MM.1S (cell line): ENCODE results near the gene LKAAEAR1.

ENCODE experiments used
- DNase-seq: peaks from one replicate; pipeline ENCODE4 v3.0.0-alpha.2; 2015
- H2AFZ ChIP-seq: fragments of 300-600 bp; sonication (generic); 2 replicates; pipeline ENCODE4 v1.6.0; 2016; ENCODE audit warnings: antibody characterized with exemption, low read length
- H3F3A ChIP-seq: fragments of 300-600 bp; sonication (generic); 2 replicates; pipeline ENCODE4 v1.6.1; 2016; ENCODE audit warnings: mild to moderate bottlenecking, antibody characterized with exemption, low read length, moderate library complexity, mixed read lengths; ENCODE audit not compliant: insufficient read depth
- H3K27ac ChIP-seq: fragments of 300-600 bp; sonication (generic); 2 replicates; pipeline ENCODE4 v1.5.1; 2016; ENCODE audit warnings: mild to moderate bottlenecking, low read length
- H3K27me3 ChIP-seq: fragments of 300-600 bp; sonication (generic); replicated peaks from 2 replicates; pipeline ENCODE4 v1.6.0; 2016; ENCODE audit warnings: low read length; ENCODE audit not compliant: insufficient read depth
- H3K36me3 ChIP-seq: fragments of 300-600 bp; sonication (generic); replicated peaks from 2 replicates; pipeline ENCODE4 v1.6.1; 2016; ENCODE audit warnings: mild to moderate bottlenecking, low read length, mixed read lengths; ENCODE audit not compliant: insufficient read depth
- H3K4me1 ChIP-seq: fragments of 300-600 bp; sonication (generic); 2 replicates; pipeline ENCODE4 v1.6.1; 2016; ENCODE audit warnings: low read length, mixed read lengths
- H3K4me2 ChIP-seq: fragments of 300-600 bp; sonication (generic); 2 replicates; pipeline ENCODE4 v1.6.0; 2016; ENCODE audit warnings: low read depth, low read length
- H3K4me3 ChIP-seq: fragments of 300-600 bp; sonication (generic); 2 replicates; pipeline ENCODE4 v1.5.1; 2016; ENCODE audit warnings: low read length, mixed read lengths
- H3K79me2 ChIP-seq: fragments of 300-600 bp; sonication (generic); 2 replicates; pipeline ENCODE4 v1.6.1; 2016; ENCODE audit warnings: mixed run types, low read length, mixed read lengths
- H3K9ac ChIP-seq: fragments of 300-600 bp; sonication (generic); 2 replicates; pipeline ENCODE4 v1.6.1; 2016; ENCODE audit warnings: low read length, mixed read lengths
- H3K9me2 ChIP-seq: fragments of 300-600 bp; sonication (generic); replicated peaks from 2 replicates; pipeline ENCODE4 v1.6.1; 2016; ENCODE audit warnings: mild to moderate bottlenecking, low read length, mixed read lengths; ENCODE audit not compliant: insufficient read depth
- H3K9me3 ChIP-seq: fragments of 300-600 bp; sonication (generic); replicated peaks from 2 replicates; pipeline ENCODE4 v1.6.1; 2016; ENCODE audit warnings: mild to moderate bottlenecking, low read length, mixed read lengths; ENCODE audit not compliant: insufficient read depth
- H4K20me1 ChIP-seq: fragments of 300-600 bp; sonication (generic); 2 replicates; pipeline ENCODE4 v1.6.1; 2016; ENCODE audit warnings: mild to moderate bottlenecking, low read length, moderate library complexity, mixed read lengths; ENCODE audit not compliant: insufficient read depth
- EZH2 ChIP-seq: fragments of 300-600 bp; sonication (generic); optimal IDR thresholded peaks from 2 replicates; pipeline ENCODE3; 2017; ENCODE audit warnings: low read depth, mild to moderate bottlenecking, antibody characterized with exemption, low read length, mixed read lengths
- EZH2phosphoT487 ChIP-seq: fragments of 300-600 bp; sonication (generic); IDR thresholded peaks from 2 replicates; pipeline ENCODE4 v1.6.1; 2018; ENCODE audit warnings: antibody characterized with exemption, low read length
- TF ChIP-seq, protein P1 (sequence below): fragments of 300-600 bp; sonication (generic); IDR thresholded peaks from 2 replicates; pipeline ENCODE4 v1.5.1; 2016; ENCODE audit warnings: antibody characterized with exemption, low read length, mixed read lengths

The LKAAEAR1 gene

DNA sequence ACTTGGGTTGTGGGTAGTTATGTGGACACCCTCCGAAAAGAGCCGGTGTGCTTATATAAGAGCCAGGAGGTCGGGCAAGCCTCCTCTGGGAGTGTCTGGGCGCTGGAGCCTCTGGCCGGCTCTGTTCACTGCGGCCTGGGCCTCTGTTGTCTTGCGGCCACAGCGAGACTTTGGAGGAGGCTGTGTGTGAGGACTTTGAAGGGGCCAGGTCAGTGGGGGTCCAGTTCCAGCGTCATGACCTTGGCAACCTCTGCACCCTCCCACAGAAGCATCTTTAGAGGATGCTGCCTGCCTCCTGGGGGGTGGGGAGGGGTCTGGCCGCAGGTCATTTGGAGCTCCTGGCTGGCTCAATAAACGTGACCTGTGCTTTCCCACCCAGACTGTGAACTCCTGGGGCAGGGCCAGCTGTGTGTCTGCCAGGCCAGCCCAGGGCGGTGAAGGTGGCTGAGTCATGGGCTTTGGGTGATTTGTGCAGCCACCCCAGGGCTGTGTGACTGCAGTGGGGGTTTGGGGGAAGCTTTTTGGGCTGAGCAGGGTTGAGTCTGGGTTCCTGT, 20.0 kb downstream of the LKAAEAR1 start:
- Histone ChIP-seq H3K4me2 (peak overlapping the region; percentile 86), H3K27ac (no peak overlapping the region), H2AFZ (no peak overlapping the region), H3K4me3 (peak overlapping the region; percentile 75; the same call in 1 of the 2 replicates), H3K4me1 (peaks cover 38% of the 10 kb centered on the region), H4K20me1 (no peaks in the 10 kb centered on the region), H3K36me3 (no peaks in the 10 kb centered on the region), H3K27me3 (peaks cover 13% of the 10 kb centered on the region), H3K9me2 (no peaks in the 10 kb centered on the region), H3F3A (peaks cover 11% of the 10 kb centered on the region), H3K9me3 (no peaks in the 10 kb centered on the region), H3K9ac (no peak overlapping the region), H3K79me2 (no peaks in the 10 kb centered on the region)
- TF ChIP-seq EZH2 (no peak), EZH2phosphoT487 (no peak)
- TF ChIP-seq, protein P1, sequence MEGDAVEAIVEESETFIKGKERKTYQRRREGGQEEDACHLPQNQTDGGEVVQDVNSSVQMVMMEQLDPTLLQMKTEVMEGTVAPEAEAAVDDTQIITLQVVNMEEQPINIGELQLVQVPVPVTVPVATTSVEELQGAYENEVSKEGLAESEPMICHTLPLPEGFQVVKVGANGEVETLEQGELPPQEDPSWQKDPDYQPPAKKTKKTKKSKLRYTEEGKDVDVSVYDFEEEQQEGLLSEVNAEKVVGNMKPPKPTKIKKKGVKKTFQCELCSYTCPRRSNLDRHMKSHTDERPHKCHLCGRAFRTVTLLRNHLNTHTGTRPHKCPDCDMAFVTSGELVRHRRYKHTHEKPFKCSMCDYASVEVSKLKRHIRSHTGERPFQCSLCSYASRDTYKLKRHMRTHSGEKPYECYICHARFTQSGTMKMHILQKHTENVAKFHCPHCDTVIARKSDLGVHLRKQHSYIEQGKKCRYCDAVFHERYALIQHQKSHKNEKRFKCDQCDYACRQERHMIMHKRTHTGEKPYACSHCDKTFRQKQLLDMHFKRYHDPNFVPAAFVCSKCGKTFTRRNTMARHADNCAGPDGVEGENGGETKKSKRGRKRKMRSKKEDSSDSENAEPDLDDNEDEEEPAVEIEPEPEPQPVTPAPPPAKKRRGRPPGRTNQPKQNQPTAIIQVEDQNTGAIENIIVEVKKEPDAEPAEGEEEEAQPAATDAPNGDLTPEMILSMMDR, result no peak
- DNase-seq, result no peak

DNA sequence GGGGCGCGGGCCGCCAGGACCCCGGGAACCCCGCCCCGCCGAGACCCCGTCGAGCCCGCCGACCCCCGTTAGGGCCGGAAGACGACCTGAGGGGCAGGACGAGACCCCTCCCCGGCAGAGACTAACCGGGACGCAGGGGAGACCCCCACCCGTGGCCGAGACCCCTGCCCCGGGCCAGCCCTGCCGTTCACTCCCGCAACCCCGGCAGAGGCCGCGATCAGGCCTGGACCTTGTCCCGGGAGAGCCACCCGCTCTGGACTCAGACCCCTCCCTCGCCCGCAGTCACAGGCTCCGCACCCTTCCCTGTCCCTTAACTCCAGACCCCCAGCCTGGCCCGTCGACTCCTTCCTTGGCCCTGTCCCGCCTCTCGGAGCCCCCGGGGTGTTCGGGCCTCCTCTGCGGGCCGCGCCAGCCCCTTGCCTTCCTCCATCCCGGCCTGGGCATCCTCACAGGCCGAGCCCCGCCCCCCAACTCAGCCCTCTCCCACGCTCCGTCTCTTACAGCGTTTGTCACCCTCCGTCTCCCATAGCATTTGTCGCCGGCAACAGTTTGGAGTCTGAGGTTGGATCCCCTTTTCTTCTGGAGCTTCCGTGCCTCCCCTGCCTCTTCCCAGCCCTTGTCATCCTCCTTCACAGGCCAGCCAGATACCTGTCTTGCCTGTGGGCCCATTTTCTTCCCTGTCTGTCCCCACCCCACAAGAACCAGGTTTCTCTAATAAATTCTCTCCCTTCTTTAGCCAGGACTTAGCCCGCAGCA, 20.6 kb downstream of the LKAAEAR1 start:
- Histone ChIP-seq H3K9me2 (no peaks in the 10 kb centered on the region), H3K9ac (peak overlapping the region; percentile 65; the same call in 1 of the 2 replicates), H2AFZ (peak overlapping the region; percentile 66), H3K4me1 (peaks cover 38% of the 10 kb centered on the region), H3K79me2 (no peaks in the 10 kb centered on the region), H3F3A (peaks cover 11% of the 10 kb centered on the region), H3K36me3 (no peaks in the 10 kb centered on the region), H3K27ac (no peak overlapping the region), H4K20me1 (no peaks in the 10 kb centered on the region), H3K9me3 (no peaks in the 10 kb centered on the region), H3K4me2 (peak overlapping the region; percentile 86), H3K27me3 (peaks cover 14% of the 10 kb centered on the region), H3K4me3 (peak overlapping the region; percentile 75)
- TF ChIP-seq, protein P1, result no peak
- TF ChIP-seq EZH2, result no peak
- TF ChIP-seq EZH2phosphoT487, result no peak
- DNase-seq, result no peak

DNA sequence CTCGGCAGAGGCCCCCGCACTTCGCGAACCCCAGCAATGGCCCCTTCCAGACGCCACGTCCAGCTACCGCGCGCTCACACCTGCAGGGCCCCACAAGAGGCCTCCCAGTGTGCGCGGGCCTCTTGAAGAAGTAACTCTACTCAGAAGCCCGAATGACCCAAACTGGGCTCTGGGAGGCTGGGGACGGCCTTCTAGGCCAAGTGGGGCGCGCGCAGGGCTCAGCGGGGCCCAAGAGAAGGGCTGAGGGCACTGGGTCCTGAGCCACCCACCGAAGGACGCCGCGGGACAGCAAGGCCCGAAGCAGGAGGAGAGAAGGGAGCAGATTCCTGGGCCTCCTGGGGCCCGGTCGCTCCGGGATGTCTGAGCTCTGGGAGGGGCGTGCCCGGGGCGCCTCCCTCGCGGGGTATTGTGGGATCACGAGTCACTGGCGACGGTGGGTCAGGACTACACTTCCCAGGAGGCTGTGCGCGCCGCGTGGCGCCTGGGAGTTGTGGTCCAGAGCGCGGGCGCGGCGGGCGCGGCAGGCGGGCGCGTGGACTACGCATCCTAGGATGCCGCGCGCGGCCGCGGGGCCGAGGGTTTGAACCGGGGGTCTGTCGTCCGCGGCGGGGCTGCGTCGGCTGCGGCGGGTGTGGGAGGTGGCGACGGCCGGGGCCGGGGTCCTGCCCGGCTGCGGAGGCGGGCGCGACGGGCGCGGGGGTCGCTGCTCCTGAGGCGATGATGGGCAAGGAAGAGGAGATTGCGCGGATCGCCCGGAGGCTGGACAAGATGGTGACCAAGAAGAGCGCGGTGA, 21.4 kb downstream of the LKAAEAR1 start, which contains the start of gene TCEA2:
TCEA2 (plus strand) TSS at position 603 of the 793 bp plus-strand sequence; CDS start at position 718, 115 bp downstream.
- Histone ChIP-seq H2AFZ (peak within 1 kb of the TSS; percentile 97), H3K27me3 (peaks cover 14% of the 10 kb centered on the region), H3K9ac (peak within 1 kb of the TSS; percentile 77; the same call in 1 of the 2 replicates), H3K36me3 (no peaks in the 10 kb centered on the region), H3K27ac (no peak within 1 kb of the TSS), H3K79me2 (no peaks in the 10 kb centered on the region), H3K4me3 (peak within 1 kb of the TSS; percentile 75), H3K9me2 (no peaks in the 10 kb centered on the region), H3K4me2 (peak within 1 kb of the TSS; percentile 96), H3F3A (peaks cover 11% of the 10 kb centered on the region), H3K9me3 (no peaks in the 10 kb centered on the region), H4K20me1 (no peaks in the 10 kb centered on the region), H3K4me1 (peaks cover 38% of the 10 kb centered on the region)
- TF ChIP-seq EZH2phosphoT487 (no peak), EZH2 (no peak)
- TF ChIP-seq, protein P1, result no peak
- DNase-seq, result peak; percentile 97
